ENCODE data around the gene SCN5A. TPM values are rescaled to one million over a fixed set of nuclear protein-coding genes. Genes with fewer than 3 reads are reported as not detected.
A peak's percentile ranks its signal among the peaks of the same experiment; 100 is the strongest.

The SCN5A gene
- total RNA-seq, 1 donor, result not detected

GRCh38 chr3:38588995-38589937 lies 60.2 kb downstream of the SCN5A start:
- no peak for TF ChIP-seq CTCF (IDR thresholded peaks at IDR 0.05; ENCODE audit: extremely low read depth, low read depth, low read length)
- Histone ChIP-seq H3K27me3 (ENCODE audit: insufficient read depth, low read length) (no peaks in the 10 kb centered on the region), H3K9me3 (ENCODE audit: low read depth, low read length) (no peaks in the 10 kb centered on the region), H3K79me2 (ENCODE audit: insufficient read depth, low read length) (no peaks in the 10 kb centered on the region), H3K27ac (ENCODE audit: low read depth, low read length) (no peak overlapping the region), H2AFZ (ENCODE audit: low read length) (no peak overlapping the region), H3K4me2 (ENCODE audit: insufficient read depth, low read length) (no peak overlapping the region), H3K4me1 (ENCODE audit: insufficient read depth, low read length) (no peaks in the 10 kb centered on the region), H3K36me3 (ENCODE audit: insufficient read depth, low read length) (no peaks in the 10 kb centered on the region), H4K20me1 (ENCODE audit: insufficient read depth, low read length) (no peaks in the 10 kb centered on the region), H3K4me3 (ENCODE audit: insufficient read depth, low read length) (no peak overlapping the region)
- DNase-seq (ENCODE audit: insufficient read length, low spot score, missing footprints), result peak; percentile 54

DNA sequence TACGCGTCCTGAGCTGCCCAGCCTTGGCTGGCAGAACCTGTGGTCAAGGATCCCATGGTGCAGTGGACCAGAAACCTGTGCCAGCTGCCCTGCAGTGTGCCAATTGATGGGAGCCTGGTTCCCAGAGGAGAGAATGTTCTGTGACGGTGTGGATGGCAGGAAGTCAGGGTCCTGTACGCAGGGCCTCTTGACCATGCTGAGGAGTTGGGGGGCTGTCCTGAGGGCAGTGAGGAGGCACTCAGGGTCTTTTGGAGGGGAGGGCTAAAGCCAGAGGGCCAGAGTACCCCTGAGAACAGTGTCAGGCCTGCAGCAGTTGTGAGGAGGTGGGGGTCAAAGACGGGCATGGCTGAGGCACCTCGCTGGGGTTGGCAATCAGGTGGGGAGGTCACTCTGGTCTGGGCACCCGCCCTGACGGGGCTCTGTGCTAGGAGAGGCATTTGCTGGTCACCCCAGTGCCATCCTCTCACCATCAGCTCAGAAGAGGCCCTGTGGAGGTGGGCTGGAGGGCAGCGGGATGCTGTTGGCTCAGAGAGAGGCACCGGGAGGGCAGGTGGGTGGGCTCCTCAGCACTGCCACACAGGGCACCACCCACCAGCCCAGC lies 61.0 kb downstream of the SCN5A start:
- Histone ChIP-seq H3K36me3 (ENCODE audit: insufficient read depth, low read length) (no peaks in the 10 kb centered on the region), H3K4me2 (ENCODE audit: insufficient read depth, low read length) (no peak overlapping the region), H3K79me2 (ENCODE audit: insufficient read depth, low read length) (no peaks in the 10 kb centered on the region), H3K27me3 (ENCODE audit: insufficient read depth, low read length) (no peaks in the 10 kb centered on the region), H3K27ac (ENCODE audit: low read depth, low read length) (no peak overlapping the region), H4K20me1 (ENCODE audit: insufficient read depth, low read length) (no peaks in the 10 kb centered on the region), H2AFZ (ENCODE audit: low read length) (no peak overlapping the region), H3K4me1 (ENCODE audit: insufficient read depth, low read length) (no peaks in the 10 kb centered on the region), H3K4me3 (ENCODE audit: insufficient read depth, low read length) (no peak overlapping the region), H3K9me3 (ENCODE audit: low read depth, low read length) (no peaks in the 10 kb centered on the region)
- DNase-seq (ENCODE audit: insufficient read length, low spot score, missing footprints), result peak; percentile 43
- TF ChIP-seq CTCF (IDR thresholded peaks at IDR 0.05; ENCODE audit: extremely low read depth, low read depth, low read length), result no peak

- Histone ChIP-seq H3K9me3 (ENCODE audit: low read depth, low read length) (no peaks in the 10 kb centered on the region), H4K20me1 (ENCODE audit: insufficient read depth, low read length) (no peaks in the 10 kb centered on the region), H3K4me3 (ENCODE audit: insufficient read depth, low read length) (no peak overlapping the region), H3K4me1 (ENCODE audit: insufficient read depth, low read length) (no peaks in the 10 kb centered on the region), H3K79me2 (ENCODE audit: insufficient read depth, low read length) (no peaks in the 10 kb centered on the region), H3K27ac (ENCODE audit: low read depth, low read length) (no peak overlapping the region), H3K36me3 (ENCODE audit: insufficient read depth, low read length) (no peaks in the 10 kb centered on the region), H2AFZ (ENCODE audit: low read length) (no peak overlapping the region), H3K27me3 (ENCODE audit: insufficient read depth, low read length) (no peaks in the 10 kb centered on the region), H3K4me2 (ENCODE audit: insufficient read depth, low read length) (no peak overlapping the region)
- DNase-seq (ENCODE audit: insufficient read length, low spot score, missing footprints), result peak; percentile 43
- TF ChIP-seq CTCF (IDR thresholded peaks at IDR 0.05; ENCODE audit: extremely low read depth, low read depth, low read length), result no peak
These were observed 61.8 kb downstream of the SCN5A start for GRCh38 chr3:38587548-38588131.

Data from osteoblast (primary cell).